HepG2 (cell line): ENCODE data around the gene ADGRL3. TPM values are rescaled to one million over a fixed set of nuclear protein-coding genes. Genes with fewer than 3 reads are reported as not detected.

ENCODE experiments used
- ATAC-seq: fragments of 200-7000 bp; cut with Tn5 transposase; 3 replicates; pipeline ENCODE4 v1.9.1; 2020; ENCODE audit warnings: mild to moderate bottlenecking, moderate library complexity
- BruUV-seq: library from RNA; stranded (reverse); fragments of 400-500 nt; replicated peaks from 2 replicates; lab custom pipeline; 2021; lab: Mats Ljungman, UMichigan
- CTCF ChIA-PET: fragments of 300-600 bp; formaldehyde crosslinking; extraction: SDS; loops from one replicate; lab custom pipeline; 2021; ENCODE audit warnings: low total read pairs, inconsistent platforms, low intra/inter-chr PET ratio; lab: Yijun Ruan, JAX
- POLR2A ChIA-PET: fragments of 350-600 bp; sonication (Branson Sonifier 250); formaldehyde crosslinking; loops from one replicate; lab custom pipeline; 2020; ENCODE audit warnings: antibody characterized with exemption, inconsistent platforms; lab: Yijun Ruan, JAX
- DNase-seq: peaks from one replicate; pipeline ENCODE4 v3.0.0-alpha.2; 2015; ENCODE audit warnings: low spot score
- FAIRE-seq: peaks from 3 replicates; lab custom pipeline; 2011; peaks lifted over from hg19 to GRCh38; lab: Jason Lieb, UNC
- H2AFZ ChIP-seq: one replicate; pipeline ENCODE4 v1.6.1; 2011; ENCODE audit warnings: low read length, inconsistent platforms
- H3K27ac ChIP-seq: fragments of 300-600 bp; 3 replicates; pipeline ENCODE4 v1.8.0; 2011; ENCODE audit warnings: mixed run types, mild to moderate bottlenecking, mixed read lengths, low read length, inconsistent platforms; ENCODE audit not compliant: insufficient read depth; ENCODE audit errors: extremely low read length
- H3K27me3 ChIP-seq, 2 experiments: fragments of 200-600 bp in 1 of 2; 2 replicates in 1 of 2; 3 replicates in 1 of 2; pipeline versions ENCODE4 v1.6.0 to v1.8.0; 2011; ENCODE audit warnings: low read length in 2 of 2, mild to moderate bottlenecking in 2 of 2, moderate library complexity in 2 of 2, inconsistent platforms in 1 of 2; ENCODE audit not compliant: insufficient read depth in 2 of 2, control insufficient read depth in 1 of 2
- H3K36me3 ChIP-seq, 2 experiments: fragments of 200-600 bp in 1 of 2; replicated peaks in 1 of 2; 2 replicates in 1 of 2; 3 replicates in 1 of 2; pipeline versions ENCODE4 v1.5.1 to v1.8.0; 2011; ENCODE audit warnings: low read length in 2 of 2, inconsistent platforms in 1 of 2; ENCODE audit not compliant: insufficient read depth in 2 of 2, control insufficient read depth in 1 of 2
- H3K4me1 ChIP-seq: 2 replicates; pipeline ENCODE4 v1.5.1; 2012; ENCODE audit warnings: low read length, inconsistent platforms; ENCODE audit not compliant: insufficient read depth
- H3K4me2 ChIP-seq: 2 replicates; pipeline ENCODE4 v1.6.0; 2011; ENCODE audit warnings: low read depth, low read length, inconsistent platforms
- H3K4me3 ChIP-seq, 3 experiments: fragments of 200-600 bp in 1 of 3; sonication (generic), shearing (Covaris generic) in 1 of 3; replicated peaks in 1 of 3; 2 replicates each; pipeline ENCODE4 v1.5.1; 2011 to 2016; ENCODE audit warnings: low read length in 3 of 3, inconsistent platforms in 2 of 3, low read depth in 2 of 3, mild to moderate bottlenecking in 2 of 3, control low read depth in 1 of 3, mixed read lengths in 1 of 3; ENCODE audit not compliant: insufficient read depth in 1 of 3
- H3K79me2 ChIP-seq: one replicate; pipeline ENCODE4 v1.6.1; 2011; ENCODE audit warnings: low read length, inconsistent platforms; ENCODE audit not compliant: insufficient read depth
- H3K9ac ChIP-seq: 2 replicates; pipeline ENCODE4 v1.6.0; 2011; ENCODE audit warnings: mild to moderate bottlenecking, low read depth, low read length, inconsistent platforms; ENCODE audit not compliant: insufficient read depth
- H3K9me3 ChIP-seq: 2 replicates; pipeline ENCODE4 v1.5.1; 2012; ENCODE audit warnings: mild to moderate bottlenecking, low read length
- H4K20me1 ChIP-seq: 2 replicates; pipeline ENCODE4 v1.6.0; 2011; ENCODE audit warnings: inconsistent platforms, mild to moderate bottlenecking, low read length, moderate library complexity; ENCODE audit not compliant: insufficient read depth
- AKAP8 ChIP-seq: sonication (generic); formaldehyde crosslinking; IDR thresholded peaks from 2 replicates; pipeline ENCODE4 v1.5.1; 2020; ENCODE audit warnings: mild to moderate bottlenecking, missing genetic modification reagents
- FLYWCH1 ChIP-seq: sonication (generic); formaldehyde crosslinking; IDR thresholded peaks from 2 replicates; pipeline ENCODE4 v1.8.1; 2023; ENCODE audit warnings: mild to moderate bottlenecking, missing genetic modification reagents
- KLF16 ChIP-seq, 2 experiments: sonication (generic) in 1 of 2; formaldehyde crosslinking in 1 of 2; IDR thresholded peaks; 2 replicates each; pipeline versions ENCODE4 v1.6.1 to v1.8.0; 2016 to 2023; ENCODE audit warnings: missing genetic modification reagents in 2 of 2, missing compliant biosample characterization in 1 of 2
- NFATC3 ChIP-seq: sonication (generic); formaldehyde crosslinking; IDR thresholded peaks from 2 replicates; pipeline ENCODE4 v1.5.1; 2020; ENCODE audit warnings: mild to moderate bottlenecking, missing genetic modification reagents
- STAG1 ChIP-seq: sonication (generic); formaldehyde crosslinking; IDR thresholded peaks from 2 replicates; pipeline ENCODE4 v1.4.0; 2020; ENCODE audit warnings: missing genetic modification reagents
- ZMAT5 ChIP-seq: sonication (generic); formaldehyde crosslinking; IDR thresholded peaks from 2 replicates; pipeline ENCODE4 v1.5.0; 2020; ENCODE audit warnings: mild to moderate bottlenecking, low read depth, missing genetic modification reagents, borderline replicate concordance
- ZNF713 ChIP-seq: sonication (generic); formaldehyde crosslinking; IDR thresholded peaks from 2 replicates; pipeline ENCODE4 v1.4.0; 2020; ENCODE audit warnings: mild to moderate bottlenecking, missing genetic modification reagents
- in situ Hi-C: cut with HindIII; loops from 2 replicates; pipeline ENCODE4 v1.10.0; 2017; ENCODE audit warnings: low pct_unique_long_range_greater_than_20kb; ENCODE audit not compliant: extremely low pct_ligation_motif_present
- intact Hi-C: fragments of 100-400 bp; cut with micrococcal nuclease; formaldehyde crosslinking; loops from one replicate; pipeline ENCODE4 v1.10.0; 2022; ENCODE audit not compliant: unreplicated experiment
- polyA plus RNA-seq, 8 experiments: library from polyadenylated mRNA; depleted of rRNA in 3 of 8; stranded (reverse) in 7 of 8; unstranded in 1 of 8; fragments of >200 nt; fragmentation: Illumina TruSeq in 4 of 8; extraction: Trizol in 4 of 8; gene quantifications; 2 replicates each; pipeline versions ENCODE4 v1.2.1 to v1.2.3, GENCODE V29; 2011 to 2016; ENCODE audit warnings: low read depth in 4 of 8, missing spikeins in 1 of 8, mixed read lengths in 1 of 8; ENCODE audit not compliant: insufficient read depth in 1 of 8
- total RNA-seq, 5 experiments: library from RNA; depleted of rRNA; stranded (reverse); fragments of >200 nt; fragmentation: Illumina TruSeq; extraction: Trizol; gene quantifications; 2 replicates each; pipeline ENCODE4 v1.2.3, GENCODE V29; 2016; ENCODE audit warnings: low read depth in 1 of 5
- TF ChIP-seq, protein P1 (sequence below): sonication (generic); formaldehyde crosslinking; IDR thresholded peaks from 2 replicates; pipeline ENCODE4 v1.4.0; 2020; ENCODE audit warnings: missing genetic modification reagents
- TF ChIP-seq, protein P2 (sequence below): sonication (generic); formaldehyde crosslinking; IDR thresholded peaks from 2 replicates; pipeline ENCODE4 v1.5.0; 2020; ENCODE audit warnings: missing genetic modification reagents

ADGRL3 gene
- total and polyA plus RNA-seq, 2 of the 13 experiments (the other 11 are each of a cell fraction or from before 2014, with no cell fraction given), result 0.04 to 0.05 TPM

- intact Hi-C loops (no loop called here), in situ Hi-C loops (no loop called here)
- no TSS peak for BruUV-seq
These were observed 300.8 kb downstream of the ADGRL3 start for GRCh38 chr4:61500883-61501282.

More at GRCh38 chr4:61500883-61501282, 300.8 kb downstream of the ADGRL3 start:
- ATAC-seq (no peak), FAIRE-seq (no peak), DNase-seq (no peak)
- Histone ChIP-seq H3K4me1 (no peaks in the 10 kb centered on the region), H3K4me3 (no peak overlapping the region), H3K27ac (no peak overlapping the region), H3K9ac (no peak overlapping the region), H3K9me3 (no peaks in the 10 kb centered on the region), H2AFZ (no peak overlapping the region), H4K20me1 (no peaks in the 10 kb centered on the region), H3K4me2 (no peak overlapping the region), H3K27me3 (no peaks in the 10 kb centered on the region), H3K79me2 (no peaks in the 10 kb centered on the region), H3K36me3 (no peaks in the 10 kb centered on the region)
- ChIA-PET CTCF (no interaction called here), POLR2A (no interaction called here)
- TF ChIP-seq NFATC3 (no peak), STAG1 (CRISPR knock-in tag) (0 out of 2 replicates have a peak, but pooled peaks have one; percentile 15), AKAP8 (no peak), ZMAT5 (CRISPR knock-in tag) (no peak), KLF16 (CRISPR knock-in tag; IDR thresholded peaks at IDR 0.05) (no peak), FLYWCH1 (no peak), ZNF713 (CRISPR knock-in tag) (no peak)
- TF ChIP-seq, protein P1, sequence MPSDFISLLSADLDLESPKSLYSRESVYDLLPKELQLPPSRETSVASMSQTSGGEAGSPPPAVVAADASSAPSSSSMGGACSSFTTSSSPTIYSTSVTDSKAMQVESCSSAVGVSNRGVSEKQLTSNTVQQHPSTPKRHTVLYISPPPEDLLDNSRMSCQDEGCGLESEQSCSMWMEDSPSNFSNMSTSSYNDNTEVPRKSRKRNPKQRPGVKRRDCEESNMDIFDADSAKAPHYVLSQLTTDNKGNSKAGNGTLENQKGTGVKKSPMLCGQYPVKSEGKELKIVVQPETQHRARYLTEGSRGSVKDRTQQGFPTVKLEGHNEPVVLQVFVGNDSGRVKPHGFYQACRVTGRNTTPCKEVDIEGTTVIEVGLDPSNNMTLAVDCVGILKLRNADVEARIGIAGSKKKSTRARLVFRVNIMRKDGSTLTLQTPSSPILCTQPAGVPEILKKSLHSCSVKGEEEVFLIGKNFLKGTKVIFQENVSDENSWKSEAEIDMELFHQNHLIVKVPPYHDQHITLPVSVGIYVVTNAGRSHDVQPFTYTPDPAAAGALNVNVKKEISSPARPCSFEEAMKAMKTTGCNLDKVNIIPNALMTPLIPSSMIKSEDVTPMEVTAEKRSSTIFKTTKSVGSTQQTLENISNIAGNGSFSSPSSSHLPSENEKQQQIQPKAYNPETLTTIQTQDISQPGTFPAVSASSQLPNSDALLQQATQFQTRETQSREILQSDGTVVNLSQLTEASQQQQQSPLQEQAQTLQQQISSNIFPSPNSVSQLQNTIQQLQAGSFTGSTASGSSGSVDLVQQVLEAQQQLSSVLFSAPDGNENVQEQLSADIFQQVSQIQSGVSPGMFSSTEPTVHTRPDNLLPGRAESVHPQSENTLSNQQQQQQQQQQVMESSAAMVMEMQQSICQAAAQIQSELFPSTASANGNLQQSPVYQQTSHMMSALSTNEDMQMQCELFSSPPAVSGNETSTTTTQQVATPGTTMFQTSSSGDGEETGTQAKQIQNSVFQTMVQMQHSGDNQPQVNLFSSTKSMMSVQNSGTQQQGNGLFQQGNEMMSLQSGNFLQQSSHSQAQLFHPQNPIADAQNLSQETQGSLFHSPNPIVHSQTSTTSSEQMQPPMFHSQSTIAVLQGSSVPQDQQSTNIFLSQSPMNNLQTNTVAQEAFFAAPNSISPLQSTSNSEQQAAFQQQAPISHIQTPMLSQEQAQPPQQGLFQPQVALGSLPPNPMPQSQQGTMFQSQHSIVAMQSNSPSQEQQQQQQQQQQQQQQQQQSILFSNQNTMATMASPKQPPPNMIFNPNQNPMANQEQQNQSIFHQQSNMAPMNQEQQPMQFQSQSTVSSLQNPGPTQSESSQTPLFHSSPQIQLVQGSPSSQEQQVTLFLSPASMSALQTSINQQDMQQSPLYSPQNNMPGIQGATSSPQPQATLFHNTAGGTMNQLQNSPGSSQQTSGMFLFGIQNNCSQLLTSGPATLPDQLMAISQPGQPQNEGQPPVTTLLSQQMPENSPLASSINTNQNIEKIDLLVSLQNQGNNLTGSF (CRISPR knock-in tag), result no peak
- TF ChIP-seq, protein P2, sequence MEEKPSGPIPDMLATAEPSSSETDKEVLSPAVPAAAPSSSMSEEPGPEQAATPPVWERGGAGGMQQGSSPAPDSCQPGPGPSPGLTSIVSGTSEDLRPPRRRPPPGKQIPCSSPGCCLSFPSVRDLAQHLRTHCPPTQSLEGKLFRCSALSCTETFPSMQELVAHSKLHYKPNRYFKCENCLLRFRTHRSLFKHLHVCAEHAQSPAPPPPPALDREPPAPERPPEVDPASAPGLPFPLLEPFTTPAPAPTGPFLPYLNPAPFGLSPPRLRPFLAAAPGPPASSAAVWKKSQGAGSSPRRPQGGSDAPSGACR (CRISPR knock-in tag), result no peak
